GM19239 (cell line): ENCODE data around the gene DNAH8.
A peak's percentile ranks its signal among the peaks of the same experiment; 100 is the strongest.

Experiments
- DNase-seq: peaks from one replicate; pipeline ENCODE4 v3.0.0; 2011; ENCODE audit warnings: low spot score; ENCODE audit not compliant: insufficient read length
- FAIRE-seq: peaks from 2 replicates; lab custom pipeline; 2011; peaks lifted over from hg19 to GRCh38; lab: Jason Lieb, UNC

The DNAH8 gene

DNA sequence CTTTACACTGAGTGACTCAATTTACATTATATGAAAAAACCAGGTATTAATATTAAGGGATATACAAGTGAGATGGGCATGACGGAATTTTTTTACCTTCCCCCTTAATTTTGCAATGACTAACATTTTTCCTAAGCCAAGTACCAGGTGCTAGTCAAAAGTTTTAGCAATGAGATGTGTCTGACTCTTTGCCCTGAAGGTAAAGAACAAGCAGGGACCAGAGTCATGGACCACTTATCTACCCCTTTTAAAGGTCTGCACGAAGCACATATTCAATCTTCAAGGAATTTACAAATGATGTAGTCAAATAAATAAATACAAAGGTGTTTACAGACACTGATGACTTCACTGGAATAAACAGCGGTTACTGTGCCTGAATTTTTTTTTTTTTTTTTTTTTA lies 13.6 kb upstream of the DNAH8 start:
- FAIRE-seq (no peak), DNase-seq (no peak)

DNA sequence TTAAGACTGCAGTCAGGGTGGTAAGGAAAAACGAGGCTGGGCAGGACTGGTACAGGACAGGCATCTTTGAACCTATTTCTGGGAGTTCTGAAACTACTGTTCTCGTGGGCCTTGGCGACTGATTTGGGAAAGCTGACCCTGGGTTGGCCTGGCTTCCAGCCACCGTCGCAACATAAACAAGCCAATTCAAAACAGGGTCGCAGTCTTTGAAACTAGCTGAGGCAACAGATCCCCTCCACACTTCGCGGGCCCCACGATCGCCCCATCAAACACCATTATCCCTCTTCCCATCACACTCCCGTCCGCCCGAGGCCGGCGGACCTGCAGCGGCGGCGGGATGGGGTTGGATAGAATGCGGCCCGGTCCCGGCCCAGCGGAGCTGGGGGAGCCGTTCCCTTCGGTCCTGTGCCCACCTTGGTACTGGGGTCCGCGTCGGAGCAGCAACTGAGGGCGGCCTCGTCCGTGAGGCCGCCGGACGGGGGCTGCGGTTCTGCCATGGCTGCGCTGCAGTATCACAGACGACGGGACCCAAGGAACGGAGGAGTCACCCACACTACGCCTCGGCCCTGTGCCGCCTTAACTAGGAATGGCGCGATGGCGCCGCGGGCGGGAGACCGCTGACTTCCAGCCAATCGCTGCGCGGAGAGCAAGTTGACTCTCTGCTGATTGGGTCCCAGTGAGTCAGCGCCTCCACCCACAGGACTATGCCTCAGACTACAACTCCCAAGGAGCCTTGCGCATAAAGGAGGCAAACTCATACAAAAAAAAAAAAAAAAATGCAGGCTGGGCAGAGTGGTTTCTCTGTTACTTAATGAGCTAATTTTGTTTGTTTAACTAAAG lies 12.3 kb upstream of the DNAH8 start, which contains the start of gene GLO1:
Gene GLO1 (minus strand): TSS at position 588 of the 840 bp plus-strand sequence. CDS start 91 bp downstream, at position 497.
- FAIRE-seq (peak; percentile 94), DNase-seq (peak; percentile 94)

DNA sequence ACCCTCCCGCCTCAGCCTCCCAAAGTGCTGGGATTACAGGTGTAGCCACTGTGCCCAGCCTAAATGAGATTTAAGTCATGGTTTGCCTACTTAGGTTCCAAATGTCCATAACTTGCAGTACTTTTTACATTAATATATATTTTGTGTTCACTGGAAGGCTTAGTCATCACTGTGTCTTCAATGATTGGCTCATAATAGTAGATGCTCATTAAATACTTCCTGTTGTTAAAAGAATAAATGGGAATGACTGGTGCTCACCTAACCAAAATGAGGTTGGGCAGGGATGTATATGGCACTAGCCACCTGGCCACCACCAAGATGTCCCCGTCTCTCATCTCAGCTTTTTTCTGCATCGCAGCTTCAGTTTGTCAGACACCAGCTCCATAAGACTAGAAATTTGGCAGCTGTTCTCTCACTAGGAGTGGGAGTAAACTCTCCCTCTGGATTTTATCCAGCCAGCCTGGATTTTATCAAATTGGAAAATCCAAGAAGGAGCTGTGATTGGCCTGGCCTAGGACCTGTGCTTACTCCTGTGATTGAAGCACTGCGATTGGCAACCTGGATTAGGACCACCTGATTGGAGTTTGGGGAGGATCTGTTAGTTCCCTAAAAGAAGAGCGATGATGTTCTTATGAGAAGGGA lies 11.0 kb upstream of the DNAH8 start:
- DNase-seq (no peak), FAIRE-seq (no peak)

DNA sequence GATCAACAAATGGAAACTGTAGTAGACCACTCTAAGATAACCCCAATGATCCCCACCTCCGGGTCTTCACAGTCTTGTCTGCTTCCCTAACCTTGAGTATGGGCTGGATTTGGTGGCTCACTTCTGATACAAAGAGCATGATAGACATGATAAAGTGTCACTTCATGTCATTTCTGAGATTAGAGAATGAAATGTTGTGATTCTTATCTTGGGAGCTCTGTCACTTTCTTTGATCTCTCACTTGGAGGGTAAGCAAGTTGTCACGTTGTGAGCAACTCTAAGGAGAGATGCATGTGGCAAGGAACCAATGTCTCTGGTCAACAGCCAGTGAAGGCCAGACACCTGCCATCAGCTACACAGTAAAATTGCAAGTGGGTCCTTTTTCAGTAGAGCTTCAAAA lies 9.2 kb upstream of the DNAH8 start:
- DNase-seq (no peak), FAIRE-seq (no peak)

GRCh38 chr6:38708496-38708895 lies 6.6 kb upstream of the DNAH8 start:
- DNase-seq (no peak), FAIRE-seq (no peak)

GRCh38 chr6:38713812-38714211 lies 1.3 kb upstream of the DNAH8 start:
- FAIRE-seq (peak; percentile 23), DNase-seq (no peak)

DNA sequence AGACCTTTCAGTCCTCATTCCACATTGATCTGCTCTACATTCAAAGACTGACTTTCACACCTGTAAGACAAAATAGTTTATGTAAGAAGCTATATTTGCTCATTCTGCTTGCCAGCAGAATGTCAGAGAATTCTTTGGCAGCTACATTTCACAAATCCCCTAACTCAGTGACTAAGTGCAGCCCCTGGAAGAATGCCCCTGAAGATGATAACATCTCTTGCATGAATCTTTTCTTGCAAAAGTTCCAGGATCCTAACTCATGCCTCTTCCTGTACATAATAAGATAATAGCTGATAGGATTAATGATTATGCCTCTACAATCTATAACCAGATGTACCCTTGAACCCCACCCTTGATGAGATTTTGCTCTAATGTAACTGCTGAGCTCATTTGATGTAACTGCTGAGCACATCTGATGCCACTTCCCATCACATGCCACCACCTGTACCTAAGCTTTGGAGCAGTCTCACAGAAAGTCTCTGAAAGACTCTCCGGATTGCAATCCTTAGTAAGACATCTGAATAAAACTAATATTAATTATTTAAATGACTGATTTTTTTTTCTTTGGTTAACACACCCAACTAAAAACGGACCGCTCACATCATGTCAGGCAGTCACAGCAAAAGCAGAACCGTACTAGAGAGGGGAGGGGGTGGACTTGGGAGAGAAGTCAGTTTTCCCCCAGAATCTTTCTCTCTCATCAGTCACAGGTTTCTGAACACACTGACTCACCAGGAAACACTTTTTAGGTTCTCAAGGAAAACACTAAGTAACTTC lies 684 bp upstream of the DNAH8 start:
- peak; percentile 8 for FAIRE-seq
- DNase-seq = no peak

DNA sequence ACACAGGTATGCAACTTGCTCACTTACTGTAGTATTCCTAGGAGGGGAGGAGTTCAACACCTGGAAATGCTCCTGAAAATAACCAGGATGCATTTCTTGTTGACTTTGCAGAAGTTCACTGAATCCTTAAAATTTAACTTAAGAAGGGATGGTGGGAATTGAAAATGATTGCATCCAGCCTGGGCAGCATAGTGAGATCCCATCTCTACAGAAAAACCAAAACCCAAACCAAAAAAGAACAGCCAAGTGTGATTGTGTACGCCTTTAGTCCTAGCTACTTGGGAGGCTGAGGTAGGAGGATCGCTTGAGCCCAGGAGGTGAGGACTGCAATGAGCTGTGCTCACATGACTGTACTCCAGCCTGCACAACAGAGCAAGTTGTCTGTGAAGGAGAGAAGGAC lies 1.7 kb downstream of the DNAH8 start:
- DNase-seq = no peak
- FAIRE-seq = no peak

DNA sequence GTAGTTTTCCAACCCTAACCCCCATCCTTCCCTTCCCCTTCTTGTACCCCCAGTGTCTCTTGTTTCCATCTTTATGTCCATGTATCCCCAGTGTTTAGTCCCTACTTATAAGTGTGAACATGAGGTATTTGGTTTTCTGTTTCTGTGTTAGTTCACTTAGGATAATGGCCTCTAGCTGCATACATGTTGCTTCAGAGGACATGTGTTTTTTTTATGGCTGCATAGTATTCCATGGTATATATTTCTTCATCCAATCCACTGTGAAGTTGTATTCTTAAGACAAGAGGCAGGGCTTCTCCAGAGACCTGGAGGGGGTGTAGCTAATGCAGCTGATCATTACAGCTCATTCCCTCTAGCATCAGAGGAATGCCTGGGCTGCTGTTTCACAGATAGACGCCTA lies 4.2 kb downstream of the DNAH8 start:
- FAIRE-seq = no peak

DNA sequence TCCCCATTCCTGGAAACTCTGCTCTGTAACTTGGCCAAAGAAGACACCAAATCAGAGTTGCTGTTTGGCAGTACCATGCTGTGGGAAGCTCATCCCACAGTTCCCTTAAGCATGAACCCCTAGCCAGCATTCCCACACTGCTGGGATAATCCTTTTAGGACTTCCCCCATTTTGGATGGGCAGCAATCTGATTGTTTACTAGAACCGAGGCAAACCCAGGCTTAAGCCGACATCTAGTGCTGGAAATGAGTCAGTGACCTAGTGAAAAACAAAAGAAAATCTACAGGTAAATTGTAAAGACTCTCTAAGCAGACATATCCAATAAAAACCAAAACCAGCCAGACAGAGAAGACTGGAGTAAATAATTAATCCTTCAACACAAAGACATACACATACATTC lies 5.2 kb downstream of the DNAH8 start:
- DNase-seq = no peak
- FAIRE-seq = no peak

More for the DNA sequence above, 4.2 kb downstream of the DNAH8 start:
- no peak for DNase-seq

DNA sequence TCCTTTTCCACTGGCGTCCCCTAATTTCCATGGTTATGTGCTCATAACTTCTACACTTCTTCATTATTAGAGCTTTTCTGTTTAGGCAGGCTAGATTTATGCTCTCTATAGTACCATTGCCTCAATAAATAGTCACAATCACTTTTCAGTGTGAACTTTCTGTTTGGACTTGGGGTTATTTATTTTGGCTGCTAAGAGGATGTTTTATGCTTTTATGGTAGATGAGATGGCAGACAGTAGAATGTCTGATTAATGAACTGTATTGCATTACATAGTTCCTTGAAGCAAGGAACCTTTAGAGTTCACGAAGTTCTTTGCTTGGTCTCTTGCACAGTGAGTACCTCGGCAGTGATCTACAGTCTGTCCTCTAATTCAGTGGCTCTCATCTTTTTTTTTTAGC lies 6.9 kb downstream of the DNAH8 start:
- DNase-seq (no peak), FAIRE-seq (no peak)

- DNase-seq (no peak), FAIRE-seq (no peak)
Measured at GRCh38 chr6:38722727-38723334, 7.7 kb downstream of the DNAH8 start.

DNA sequence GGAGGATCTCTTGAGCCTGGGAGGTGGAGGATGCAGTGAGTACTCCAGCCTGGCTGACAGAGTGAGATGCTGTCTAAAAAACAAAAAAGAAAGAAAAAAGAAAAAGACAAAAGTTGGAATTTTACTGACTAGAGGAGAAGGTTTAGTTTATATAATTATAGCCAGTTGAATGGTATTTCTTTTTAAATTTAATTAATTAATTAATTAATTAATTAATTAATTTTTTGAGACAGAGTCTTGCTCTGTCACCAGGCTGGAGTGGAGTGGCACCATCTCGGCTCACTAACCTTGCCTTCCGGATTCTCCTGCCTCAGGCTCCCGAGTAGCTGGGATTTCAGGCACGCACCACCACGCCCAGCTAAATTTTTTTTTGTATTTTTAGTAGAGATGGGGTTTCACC lies 8.7 kb downstream of the DNAH8 start:
- FAIRE-seq (no peak), DNase-seq (no peak)

- DNase-seq = no peak
- FAIRE-seq = no peak
Measured at GRCh38 chr6:38724343-38724742, 9.2 kb downstream of the DNAH8 start.

- DNase-seq (no peak), FAIRE-seq (peak; percentile 4)
Measured at GRCh38 chr6:38725414-38726183, 10.5 kb downstream of the DNAH8 start.

DNA sequence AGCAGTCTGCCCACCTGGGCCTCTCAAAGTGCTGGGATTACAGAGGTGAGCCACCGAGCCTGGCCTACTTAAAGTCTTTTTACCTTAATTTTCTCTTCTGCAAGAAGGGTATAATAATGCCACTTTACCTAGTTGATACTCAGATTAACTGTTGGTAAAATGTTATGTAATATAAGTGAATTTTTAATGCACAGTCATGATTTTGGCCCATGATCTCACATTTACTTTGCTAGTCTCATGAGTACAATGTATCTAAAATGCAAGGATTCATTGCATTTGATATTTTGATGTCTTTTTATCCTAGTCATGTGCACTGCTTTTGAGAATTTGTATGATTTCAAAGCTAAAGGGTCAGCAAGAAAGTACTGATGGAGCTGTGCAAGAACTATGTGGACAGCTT lies 13.1 kb downstream of the DNAH8 start:
- FAIRE-seq (no peak), DNase-seq (no peak)

DNA sequence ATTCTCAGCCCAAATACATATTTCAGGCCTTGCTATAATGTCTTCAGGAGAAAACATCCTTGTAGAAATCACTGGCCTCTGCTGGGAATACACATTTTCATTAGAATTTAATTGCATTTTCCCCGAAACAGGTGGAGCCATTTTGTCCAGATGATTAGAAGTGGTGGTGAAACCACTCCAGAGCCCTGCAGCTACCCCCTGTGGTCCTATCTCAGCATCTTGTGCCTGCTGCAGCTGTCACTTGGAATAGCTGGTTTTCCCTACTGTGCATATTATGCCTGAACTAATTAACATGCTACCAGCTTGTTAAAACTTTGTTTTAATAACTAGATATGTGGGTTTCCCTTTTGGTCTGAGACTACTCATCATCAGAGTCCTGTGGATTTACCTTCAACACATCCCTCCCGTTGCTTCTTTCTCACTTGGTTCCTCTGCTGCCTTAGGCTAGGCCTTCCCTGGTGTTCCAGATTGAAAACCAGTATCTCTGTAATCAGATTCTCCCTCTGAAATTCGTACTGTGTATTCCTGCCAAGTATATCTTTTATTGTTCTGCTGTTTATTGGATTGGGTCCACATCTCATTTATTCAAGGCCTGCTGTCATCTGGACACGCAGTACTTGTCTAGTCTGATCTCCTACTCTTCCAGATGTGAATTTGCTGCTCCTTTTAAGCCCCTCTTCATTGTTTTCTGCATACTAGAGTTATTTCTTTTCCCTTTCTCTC lies 15.2 kb downstream of the DNAH8 start:
- FAIRE-seq (no peak), DNase-seq (no peak)

DNA sequence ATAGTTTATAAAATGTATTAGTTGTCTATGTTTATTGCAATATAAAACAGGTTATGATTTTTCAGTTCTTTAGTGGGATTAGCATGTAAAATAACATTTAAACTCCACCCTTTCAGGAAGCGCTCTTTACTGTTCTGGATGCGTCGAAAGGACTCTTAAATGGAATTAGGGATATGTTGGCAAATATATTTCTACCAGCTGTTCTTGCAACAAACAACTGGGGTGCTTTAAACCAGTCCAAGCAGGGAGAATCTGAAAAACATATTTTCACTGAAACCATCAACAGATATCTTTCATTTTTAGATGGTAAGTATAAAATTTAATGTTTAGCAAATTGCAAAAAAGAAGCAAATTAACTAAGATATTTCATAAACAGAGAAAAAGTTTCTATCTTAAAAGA lies 21.8 kb downstream of the DNAH8 start:
- DNase-seq = no peak
- FAIRE-seq = no peak

DNA sequence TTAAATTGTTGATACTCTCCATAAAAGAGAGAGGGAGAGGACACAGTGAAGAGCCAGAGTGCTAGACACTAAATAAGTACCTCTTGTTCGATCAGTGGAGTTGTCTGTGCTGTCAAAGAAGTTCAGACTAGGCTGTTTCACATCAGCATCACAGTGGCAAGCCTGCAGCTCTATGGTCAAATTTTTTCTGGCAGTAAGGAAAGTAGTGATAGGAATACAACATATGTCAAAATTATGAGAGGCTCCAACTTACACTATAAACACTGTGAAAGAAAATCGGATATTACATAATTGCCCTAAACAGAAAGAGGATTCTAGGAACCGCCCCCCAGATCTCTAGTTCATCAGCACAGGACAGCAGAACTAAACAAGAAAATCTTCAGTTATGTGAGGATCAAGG lies 23.1 kb downstream of the DNAH8 start:
- DNase-seq = no peak
- FAIRE-seq = no peak
